ENCODE measurements around the gene PEMT. TPM values are rescaled to one million over a fixed set of nuclear protein-coding genes. Genes with fewer than 3 reads are reported as not detected.

The PEMT gene
- total RNA-seq, 1 donor from 2014 or later = 23.5 TPM

GRCh38 chr17:17503566-17504130 is 87.9 kb downstream of the PEMT start:
- DNase-seq (ENCODE audit: low read depth in 2 of 2) = no peak

GRCh38 chr17:17502741-17503565 is 88.6 kb downstream of the PEMT start:
- no peak for DNase-seq (ENCODE audit: low read depth in 2 of 2)

DNA sequence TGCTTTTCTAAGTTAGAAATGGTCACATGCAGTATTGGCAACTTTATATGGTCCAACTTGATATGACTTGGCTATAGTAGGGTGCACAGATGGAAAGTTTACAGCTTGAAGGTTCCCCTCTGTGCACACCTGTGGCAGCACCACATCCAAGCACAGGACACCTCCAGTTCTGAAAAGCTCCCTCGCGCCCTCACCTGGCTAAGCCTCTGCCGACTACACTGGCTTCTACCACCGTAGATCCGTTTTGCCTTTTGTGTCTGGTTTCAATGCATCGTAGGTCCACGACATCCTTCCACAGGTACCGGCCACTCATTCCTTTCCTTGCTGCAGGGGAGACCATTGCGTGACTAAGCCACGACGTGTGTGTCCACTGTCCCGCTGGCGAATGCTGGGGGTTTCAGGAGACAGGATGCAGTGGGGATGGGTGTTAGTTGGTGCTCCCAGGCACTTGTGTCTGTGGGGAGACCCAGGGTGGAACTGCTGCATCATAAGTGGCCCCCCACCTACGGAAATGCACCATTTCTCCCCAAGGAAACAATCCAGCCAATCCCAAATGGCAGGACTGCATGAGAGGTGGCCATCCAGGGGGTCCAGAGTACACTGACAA is 90.4 kb downstream of the PEMT start:
- peak in 1 of 2 donors; percentile 41 for DNase-seq (ENCODE audit: low read depth in 2 of 2)

- no peak for DNase-seq (ENCODE audit: low read depth in 2 of 2)
Observed at GRCh38 chr17:17499402-17500145, 91.9 kb downstream of the PEMT start.

DNA sequence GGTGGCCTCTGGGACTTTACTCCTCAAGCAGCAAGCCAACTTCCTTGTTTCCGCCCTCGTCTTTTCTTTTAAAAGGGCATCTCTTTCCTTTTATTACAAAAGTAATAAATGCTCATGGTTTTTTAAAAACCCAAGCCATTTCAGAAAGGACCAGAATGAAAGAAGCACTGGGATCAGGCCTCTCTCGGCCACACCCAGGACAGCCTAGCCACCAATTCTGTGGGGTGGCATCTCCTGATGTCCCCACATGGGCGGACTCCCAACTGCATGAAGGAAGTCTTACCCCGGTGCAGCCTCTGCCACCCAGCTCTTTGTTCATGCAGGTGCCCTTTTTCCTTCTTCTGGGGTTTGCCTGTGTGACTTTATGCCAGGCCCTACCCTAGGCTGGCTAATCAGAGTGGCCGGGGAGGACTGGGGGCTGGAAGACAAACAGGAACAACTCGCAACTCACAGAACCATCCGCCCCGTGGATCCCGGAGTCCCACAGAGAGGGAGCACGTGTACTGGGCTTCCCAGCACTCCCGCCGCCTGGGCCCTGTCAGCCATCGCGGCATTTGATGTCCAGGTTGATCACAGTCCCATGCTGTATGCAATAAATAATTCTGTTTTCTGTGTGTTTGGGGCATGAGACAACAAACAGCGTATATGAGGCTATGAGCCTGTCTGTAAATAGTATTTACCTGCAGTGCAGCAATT is 92.8 kb downstream of the PEMT start:
- no peak for DNase-seq (ENCODE audit: low read depth in 2 of 2)

- DNase-seq (ENCODE audit: low read depth in 2 of 2) = no peak
Observed at GRCh38 chr17:17497845-17498520, 93.5 kb downstream of the PEMT start.

DNA sequence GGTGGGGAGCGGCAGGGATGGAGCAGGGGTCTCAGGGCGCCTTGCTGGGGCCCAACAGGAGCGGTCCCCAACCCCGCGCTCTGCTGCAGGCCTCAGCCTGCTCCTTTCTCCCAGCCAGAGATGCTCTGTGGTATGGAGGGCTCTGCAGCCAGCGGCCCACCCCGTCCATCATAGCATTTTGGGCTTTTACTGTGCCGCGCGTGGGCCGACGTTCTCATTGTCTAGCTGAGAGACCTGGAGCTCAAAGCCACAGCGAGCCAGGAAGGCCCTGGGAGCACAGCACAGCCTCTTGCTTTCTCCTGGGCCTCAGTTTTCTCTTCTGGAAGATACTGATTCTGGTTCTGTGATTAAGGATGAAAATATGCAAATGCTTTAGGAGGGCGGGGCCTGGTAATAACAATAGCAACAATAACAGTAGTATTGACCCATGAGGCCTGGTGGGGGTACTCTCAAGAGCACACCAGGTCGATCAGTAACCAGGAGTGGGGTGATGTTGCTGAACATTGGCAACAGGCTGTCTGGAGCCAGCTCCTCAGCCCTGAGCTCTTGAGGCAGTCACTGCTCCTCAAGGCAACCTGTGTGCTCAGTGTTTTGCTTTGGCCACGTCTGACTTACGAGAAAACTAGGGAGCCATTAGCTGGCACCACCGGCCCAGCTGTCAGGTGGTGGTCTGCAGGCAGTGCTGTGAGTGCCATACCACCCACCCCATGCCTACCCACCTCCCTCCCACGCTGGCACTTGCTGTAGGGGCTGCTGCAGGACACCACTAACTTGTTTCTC is 94.3 kb downstream of the PEMT start:
- no peak for DNase-seq (ENCODE audit: low read depth in 2 of 2)

DNA sequence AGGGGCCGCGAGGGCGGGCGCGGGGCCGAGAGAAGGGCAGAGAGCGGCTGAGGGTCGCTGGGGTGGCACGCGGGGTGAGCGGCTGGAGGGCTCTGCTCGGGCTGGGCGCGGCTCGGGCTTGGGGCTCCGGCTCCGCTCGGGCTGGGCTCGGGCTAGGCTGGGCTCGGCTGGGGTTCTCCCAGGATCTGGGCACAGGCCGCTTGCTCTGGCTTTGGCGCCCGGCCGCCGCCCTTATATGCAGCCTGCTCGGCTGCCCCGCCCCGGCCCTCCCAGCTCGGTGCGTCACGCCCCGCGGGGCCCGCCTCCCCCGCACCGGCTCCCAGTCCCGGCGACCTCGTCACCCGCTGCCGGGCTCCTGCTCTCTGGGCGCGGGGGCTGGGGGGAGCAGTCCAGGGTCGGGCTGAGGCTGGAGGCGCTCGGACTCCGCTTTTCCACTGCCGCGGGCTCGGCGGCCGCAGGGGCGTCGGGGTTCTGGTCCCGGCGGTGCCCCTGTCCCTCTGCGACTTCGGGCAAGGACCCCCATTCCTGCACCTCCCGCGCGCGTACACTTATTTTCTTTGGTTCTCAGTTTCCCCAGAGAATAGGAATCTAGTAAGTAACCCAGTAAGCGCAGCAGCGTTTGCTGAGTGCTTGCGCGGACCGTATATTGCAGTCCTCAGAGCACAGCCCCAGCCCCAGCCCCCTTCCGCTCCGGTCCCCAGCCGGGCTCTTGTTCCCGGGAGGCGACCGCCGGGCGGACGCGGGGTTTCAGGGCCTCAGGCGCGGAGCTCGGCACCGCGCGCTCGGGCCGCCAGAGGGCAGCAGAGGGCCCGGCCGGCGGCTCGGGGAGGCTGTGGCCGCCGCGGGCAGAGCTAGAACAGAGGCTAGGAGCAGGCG is 95.1 kb downstream of the PEMT start, which contains the start of gene RASD1:
Gene RASD1 (minus strand): TSS at position 207 of the 876 bp plus-strand sequence. CDS start 214 bp downstream, outside the sequence.
- peak; percentile 49 to 88 for DNase-seq (ENCODE audit: low read depth in 2 of 2)

DNA sequence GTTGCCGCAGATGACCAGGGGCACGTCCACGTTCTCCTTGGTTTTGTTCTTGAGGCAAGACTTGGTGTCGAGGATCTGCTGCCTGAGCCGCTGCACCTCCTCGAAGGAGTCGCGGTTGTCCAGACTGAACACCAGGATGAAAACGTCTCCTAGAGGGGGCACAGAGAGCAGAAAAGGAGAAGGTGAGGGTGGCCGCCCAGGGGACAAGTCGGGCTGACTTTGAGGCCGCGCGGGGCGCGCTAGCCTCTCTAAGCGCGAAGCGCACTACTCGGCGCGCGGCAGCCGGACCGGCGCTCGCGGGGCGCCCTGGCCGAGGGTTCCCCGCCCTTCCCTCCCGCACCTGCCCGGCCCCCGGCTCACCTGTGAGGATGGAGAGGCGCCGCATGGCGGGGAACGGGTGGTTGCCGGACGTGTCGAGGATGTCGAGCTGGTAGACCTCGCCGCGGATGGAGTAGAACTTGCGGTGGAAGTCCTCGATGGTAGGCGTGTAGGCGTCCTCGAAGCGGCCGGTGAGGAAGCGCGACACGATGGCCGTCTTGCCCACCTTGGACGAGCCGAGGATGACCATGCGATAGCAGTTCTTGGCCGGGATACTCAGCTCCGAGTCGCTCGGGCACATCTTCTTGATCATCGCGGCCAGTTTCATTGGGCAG is 95.8 kb downstream of the PEMT start:
- peak in 1 of 2 donors; percentile 43 for DNase-seq (ENCODE audit: low read depth in 2 of 2)

- DNase-seq (ENCODE audit: low read depth in 2 of 2) = peak in 1 of 2 donors; percentile 49
Observed at GRCh38 chr17:17494870-17495535, 96.5 kb downstream of the PEMT start.

GRCh38 chr17:17494499-17494869 is 97.0 kb downstream of the PEMT start:
- peak in 1 of 2 donors; percentile 31 for DNase-seq (ENCODE audit: low read depth in 2 of 2)

- no peak for DNase-seq (ENCODE audit: low read depth in 2 of 2)
Observed at GRCh38 chr17:17493986-17494466, 97.5 kb downstream of the PEMT start.

GRCh38 chr17:17493249-17493985 is 98.1 kb downstream of the PEMT start:
- no peak for DNase-seq (ENCODE audit: low read depth in 2 of 2)

- DNase-seq (ENCODE audit: low read depth in 2 of 2) = no peak
Observed at GRCh38 chr17:17492571-17492970, 98.9 kb downstream of the PEMT start.

DNA sequence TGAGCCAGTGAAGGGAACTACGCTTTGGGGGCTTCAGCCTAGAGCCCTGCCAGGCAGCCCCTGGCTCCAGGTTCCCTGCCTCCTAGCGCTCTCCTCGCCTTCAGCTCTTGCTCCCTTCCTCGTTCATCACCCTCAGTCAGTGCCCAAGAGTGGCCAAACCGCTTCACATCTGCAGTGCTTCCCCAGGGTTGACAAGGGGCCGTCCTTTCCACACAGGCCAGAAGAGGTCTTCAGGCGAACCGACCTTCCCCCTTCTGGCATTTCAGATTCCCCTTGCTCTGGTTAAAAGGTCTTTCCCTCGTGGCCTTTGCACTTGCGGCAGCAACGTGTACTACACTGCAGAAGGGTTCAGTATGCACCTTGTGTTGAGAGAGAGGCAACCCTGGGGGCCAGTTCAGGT is 99.4 kb downstream of the PEMT start:
- DNase-seq (ENCODE audit: low read depth in 2 of 2) = no peak

DNA sequence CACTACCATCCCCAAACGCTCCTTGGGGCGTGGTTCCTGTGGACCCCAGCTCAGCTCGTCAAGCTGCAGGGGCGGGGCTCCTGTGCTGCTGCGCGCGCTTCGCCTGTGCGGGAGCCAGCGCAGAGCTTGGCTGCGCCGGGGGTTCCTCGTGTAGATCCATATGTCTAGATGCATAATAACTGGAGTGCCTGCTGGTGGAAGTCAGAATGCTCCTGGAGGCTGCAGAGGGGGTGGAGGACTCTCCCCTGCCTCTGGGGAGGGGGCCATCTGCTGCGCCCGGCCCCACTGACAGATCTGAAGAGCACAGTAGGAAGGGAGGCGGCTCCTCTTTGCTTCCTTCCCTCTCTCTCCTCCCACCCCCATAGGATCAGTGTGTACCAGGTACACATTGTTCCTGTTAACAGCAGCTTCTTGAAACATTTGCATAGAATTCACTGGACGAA is 99.9 kb downstream of the PEMT start:
- DNase-seq (ENCODE audit: low read depth in 2 of 2) = no peak

DNA sequence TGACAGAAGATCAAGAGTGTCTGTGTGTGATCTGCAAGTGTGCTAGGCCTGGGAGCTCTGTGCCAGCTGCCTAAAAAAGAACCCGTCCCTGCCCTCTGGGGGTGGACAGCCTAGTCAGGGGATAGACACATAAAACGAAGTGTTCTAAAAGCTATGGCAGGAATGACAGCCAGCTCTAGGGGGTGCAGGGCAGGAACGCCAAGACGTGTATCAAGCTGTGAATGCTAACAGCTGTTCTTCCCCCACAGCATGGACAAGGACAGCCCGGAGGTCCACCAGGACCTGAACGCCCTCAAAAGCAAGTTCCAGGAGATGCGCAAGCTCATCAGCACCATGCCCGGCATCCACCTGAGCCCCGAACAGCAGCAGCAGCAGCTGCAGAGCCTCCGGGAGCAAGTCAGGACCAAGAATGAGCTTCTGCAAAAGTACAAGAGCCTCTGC is 100.5 kb downstream of the PEMT start:
- no peak for DNase-seq (ENCODE audit: low read depth in 2 of 2)

Measured in dermis microvascular lymphatic vessel endothelial cell (primary cell).